Astrocyte (in vitro differentiated cells and primary cell): ENCODE data around the gene NXPH3.

Experiments
- CTCF ChIP-seq: IDR thresholded peaks from 2 replicates; pipeline ENCODE4 v1.5.1; 2011; ENCODE audit warnings: low read depth, mild to moderate bottlenecking, inconsistent platforms, low read length, moderate library complexity; ENCODE audit not compliant: insufficient read depth
- EZH2 ChIP-seq: IDR thresholded peaks from 2 replicates; pipeline ENCODE4 v1.6.1; 2012; ENCODE audit warnings: mild to moderate bottlenecking, low read length, inconsistent platforms; ENCODE audit not compliant: insufficient read depth

DNA sequence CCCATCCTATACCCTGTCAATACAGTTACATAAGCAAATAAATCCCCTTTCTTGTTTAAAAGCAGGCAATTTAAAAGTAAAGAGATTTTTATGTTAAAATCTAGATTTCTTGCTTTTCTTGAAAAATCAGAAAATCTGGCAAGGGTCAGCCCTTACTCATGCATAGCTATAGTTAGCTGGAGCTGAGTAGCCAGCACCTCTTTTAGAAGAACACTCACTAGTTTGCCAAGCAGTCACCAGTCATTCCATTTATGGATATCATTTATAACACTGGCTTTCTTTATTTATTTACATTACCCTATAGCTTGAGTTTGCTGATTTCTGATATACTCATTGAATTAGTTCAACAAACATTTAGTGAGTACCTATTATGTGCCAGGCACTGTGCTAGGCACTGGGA lies 45.7 kb downstream of the NXPH3 start:
- no peak for TF ChIP-seq CTCF
- TF ChIP-seq EZH2: no peak
